Heart right ventricle (tissue), 16 donors: ENCODE results near the gene IL31RA. TPM values are rescaled to one million over a fixed set of nuclear protein-coding genes. Genes with fewer than 3 reads are reported as not detected.
"Not testable (repeated sequence)": the region's sequence is repeated elsewhere in the genome, so short reads cannot be mapped to it uniquely, and the experiment has no call there.

Source experiments
- ATAC-seq, 8 donors: fragments of 200-7000 bp; cut with Tn5 transposase; one replicate each; pipeline ENCODE4 v1.9.1; 2020; ENCODE audit warnings: mild to moderate bottlenecking in 8 of 8, moderate library complexity in 8 of 8, moderate number of reproducible peaks in 1 of 8
- DNase-seq, 2 donors: peaks; one replicate each; pipeline ENCODE4 v3.0.0-alpha.2; 2020
- H3K27ac ChIP-seq, 10 donors: fragments of 200-600 bp; sonication (generic) in 2 of 10; one replicate each; pipeline versions ENCODE4 v1.5.0 to v1.8.0; 2020 to 2022; ENCODE audit warnings: mild to moderate bottlenecking in 3 of 10
- H3K27me3 ChIP-seq, 7 donors: fragments of 200-600 bp; one replicate each; pipeline ENCODE4 v1.8.0; 2021 to 2022; ENCODE audit warnings: mild to moderate bottlenecking in 2 of 7
- H3K36me3 ChIP-seq, 9 donors: fragments of 200-600 bp; sonication (generic) in 1 of 9; one replicate each; pipeline versions ENCODE4 v1.5.0 to v1.8.0; 2020 to 2022; ENCODE audit warnings: mild to moderate bottlenecking in 2 of 9
- H3K4me1 ChIP-seq, 9 donors: fragments of 200-600 bp; sonication (generic) in 1 of 9; one replicate each; pipeline versions ENCODE4 v1.5.0 to v1.8.0; 2020 to 2022; ENCODE audit warnings: mild to moderate bottlenecking in 4 of 9
- H3K4me3 ChIP-seq, 10 donors: fragments of 200-600 bp; sonication (generic) in 2 of 10; one replicate each; pipeline versions ENCODE4 v1.5.0 to v1.8.0; 2020 to 2022; ENCODE audit warnings: mild to moderate bottlenecking in 7 of 10, moderate library complexity in 2 of 10
- H3K9me3 ChIP-seq, 11 donors: fragments of 200-600 bp in 10 of 11; sonication (generic) in 2 of 11; one replicate each; pipeline versions ENCODE4 v1.5.0 to v1.8.0; 2013 to 2022; ENCODE audit warnings: mild to moderate bottlenecking in 2 of 11, control low read depth in 1 of 11, moderate library complexity in 1 of 11
- WGBS, 2 donors: extraction: QIAGEN DNeasy Blood & Tissue Kit; methylation state at CpG; one replicate each; pipeline ENCODE4 v1.1.7; 2013; ENCODE audit warnings: inconsistent platforms in 1 of 2; 5-methylcytosine and 5-hydroxymethylcytosine counted together
- intact Hi-C, 10 donors: fragments of 100-400 bp; cut with DNase I; formaldehyde crosslinking; loops; one replicate each; pipeline versions ENCODE4 v1.11.1 to v1.14.2; 2022
- long read RNA-seq, 3 donors: library from polyadenylated mRNA; unstranded; transcript quantifications; one replicate each; pipeline ENCODE4 v2.0.0, GENCODE V29; 2020 to 2021
- polyA plus RNA-seq, 2 donors: library from polyadenylated mRNA; stranded (reverse); fragments of 200-250 nt; gene quantifications; one replicate each; pipeline ENCODE4 v1.2.3, GENCODE V29; 2013
- total RNA-seq, 10 donors: library from RNA; stranded (reverse); fragmentation: NEBNext Ultra II Directional in 3 of 10; extraction: Animal tissue kit (Norgen Biotek cat#: 25700) in 3 of 10; gene quantifications; one replicate each; pipeline versions ENCODE4 v1.2.1 to v1.2.4, GENCODE V29; 2021 to 2023
- TF ChIP-seq, protein P1 (sequence below), 9 donors: fragments of 200-600 bp; sonication (generic) in 2 of 9; IDR thresholded peaks; one replicate each; pipeline versions ENCODE4 v1.5.0 to v1.8.0; 2021 to 2022; ENCODE audit warnings: antibody characterized with exemption in 9 of 9, mild to moderate bottlenecking in 5 of 9, moderate library complexity in 1 of 9
- donor health status: Arrhythmogenic right ventricular cardiomyopathy.
- donor health status: ischemic (EF 13 %, LVEDD 7.1; RV severe dilation, severe dysfunction).
- donor health status: healthy with polysubstance abuse.
- donor health status: DM: no; HTN: yes; CAD: no.
- donor health status: DM: no; HTN: no; CAD: no.
- donor health status: ischemic (EF 25% LVEDD 6.9; RV normal size, moderate dysfunction).
- donor health status: ischemic (EF 25% LVEDD 5.7; RV mildly dilated, moderate dysfunction).
- donor health status: healthy.
- donor health status: DM: yes; HTN: yes; CAD: no.
- donor health status: Ischemic cardiomyopathy.
- donor health status: ischemic (EF 35%, LVEDD 5.7; RV mildly dilated, moderate dysfunction).
- donor health status: nonischemic (EF 11% LVEDD 7.7; RV severe dilation, severe dysfunction).
- donor health status: DM: yes; HTN: yes; CAD: no.
- donor health status: PGD.
- donor health status: ischemic (EF 29% LVEDD 5.4; RV normal size, mild dysfunction).
- donor health status: nonischemic (EF 23%, LVEDD 6.1; RV moderate dilation, normal function).

The IL31RA gene
- total RNA-seq (1 to 10 TPM in 4 of 10 donors, under 1 TPM in 3, not detected in 3; 0.21 to 1.6 (median 1.3) TPM), polyA plus RNA-seq (under 1 TPM; 0.06 to 0.22 TPM)
- long read RNA-seq, donor 1 = 0 reads
- long read RNA-seq, donor 2 = 0 reads
- long read RNA-seq, donor 3 = 0 reads

DNA sequence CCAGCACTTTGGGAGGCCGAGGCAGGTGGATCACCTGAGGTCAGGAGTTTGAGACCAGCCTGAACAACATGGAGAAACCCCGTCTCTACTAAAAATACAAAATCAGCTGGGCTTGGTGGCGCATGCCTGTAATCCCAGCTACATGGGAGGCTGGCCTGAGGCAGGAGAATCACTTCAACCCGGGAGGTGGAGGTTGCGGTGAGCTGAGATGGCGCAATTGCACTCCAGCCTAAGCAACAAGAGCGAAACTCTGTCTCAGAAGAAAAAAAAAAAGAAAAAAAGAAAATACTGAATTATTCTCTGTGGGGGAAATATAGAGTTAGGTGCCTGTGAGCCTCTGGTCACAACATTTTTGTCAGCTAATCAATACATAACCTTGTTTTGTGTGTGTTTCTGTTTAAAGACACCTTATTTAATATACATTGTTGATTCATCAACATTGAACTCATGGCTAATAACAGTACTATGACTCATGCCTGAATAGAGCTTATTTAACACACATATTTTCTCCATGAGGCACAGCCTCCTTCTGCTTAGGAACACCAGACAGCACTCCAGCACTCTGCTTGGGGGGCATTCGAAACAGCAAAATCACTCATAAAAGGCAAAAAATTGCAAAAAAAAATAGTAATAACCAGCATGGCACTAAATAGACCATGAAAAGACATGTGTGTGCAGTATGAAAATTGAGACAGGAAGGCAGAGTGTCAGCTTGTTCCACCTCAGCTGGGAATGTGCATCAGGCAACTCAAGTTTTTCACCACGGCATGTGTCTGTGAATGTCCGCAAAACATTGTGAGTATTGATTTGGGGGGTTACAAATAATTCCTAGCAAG lies at the start of gene IL31RA:
Gene IL31RA (plus strand): TSS at position 519 of the 836 bp plus-strand sequence. CDS start 214 bp downstream, at position 733.
- ATAC-seq = peak in 1 of 8 donors; percentile 75
- H3K4me1 ChIP-seq = peaks cover 0 to 29% (median 7%) of the 10 kb centered on the region in 9 donors
- no peak within 1 kb of the TSS for H3K4me3 ChIP-seq
- TF ChIP-seq, protein P1, sequence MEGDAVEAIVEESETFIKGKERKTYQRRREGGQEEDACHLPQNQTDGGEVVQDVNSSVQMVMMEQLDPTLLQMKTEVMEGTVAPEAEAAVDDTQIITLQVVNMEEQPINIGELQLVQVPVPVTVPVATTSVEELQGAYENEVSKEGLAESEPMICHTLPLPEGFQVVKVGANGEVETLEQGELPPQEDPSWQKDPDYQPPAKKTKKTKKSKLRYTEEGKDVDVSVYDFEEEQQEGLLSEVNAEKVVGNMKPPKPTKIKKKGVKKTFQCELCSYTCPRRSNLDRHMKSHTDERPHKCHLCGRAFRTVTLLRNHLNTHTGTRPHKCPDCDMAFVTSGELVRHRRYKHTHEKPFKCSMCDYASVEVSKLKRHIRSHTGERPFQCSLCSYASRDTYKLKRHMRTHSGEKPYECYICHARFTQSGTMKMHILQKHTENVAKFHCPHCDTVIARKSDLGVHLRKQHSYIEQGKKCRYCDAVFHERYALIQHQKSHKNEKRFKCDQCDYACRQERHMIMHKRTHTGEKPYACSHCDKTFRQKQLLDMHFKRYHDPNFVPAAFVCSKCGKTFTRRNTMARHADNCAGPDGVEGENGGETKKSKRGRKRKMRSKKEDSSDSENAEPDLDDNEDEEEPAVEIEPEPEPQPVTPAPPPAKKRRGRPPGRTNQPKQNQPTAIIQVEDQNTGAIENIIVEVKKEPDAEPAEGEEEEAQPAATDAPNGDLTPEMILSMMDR (IDR thresholded peaks at IDR 0.05) = no peak
- no peak within 1 kb of the TSS for H3K27ac ChIP-seq
- 91 to 93% methylated on average over 10 of the region's 10 CpGs for WGBS, 2 donors
- intact Hi-C loops = no loop called here
- H3K9me3 ChIP-seq = no peaks in the 10 kb centered on the region
- DNase-seq = no peak
- no peaks in the 10 kb centered on the region for H3K36me3 ChIP-seq
- H3K27me3 ChIP-seq = no peaks in the 10 kb centered on the region

DNA sequence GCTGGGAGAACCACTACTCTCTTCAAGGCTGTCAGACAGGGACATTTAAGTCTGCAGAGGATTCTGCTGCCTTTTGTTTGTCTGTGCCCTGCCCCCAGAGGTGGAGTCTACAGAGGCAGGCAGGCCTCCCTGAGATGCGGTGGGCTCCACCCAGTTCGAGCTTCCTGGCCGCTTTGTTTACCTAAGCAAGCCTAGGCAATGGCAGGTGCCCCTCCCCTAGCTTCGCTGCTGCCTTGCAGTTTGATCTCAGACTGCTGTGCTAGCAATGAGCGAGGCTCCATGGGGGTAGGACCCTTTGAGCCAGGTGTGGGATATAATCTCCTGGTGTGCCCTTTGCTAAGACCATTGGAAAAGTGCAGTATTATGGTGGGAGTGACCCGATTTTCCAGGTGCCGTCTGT lies 42.3 kb upstream of the IL31RA start:
- H3K36me3 ChIP-seq, DNase-seq, intact Hi-C loops, H3K4me1 ChIP-seq, ATAC-seq, H3K27me3 ChIP-seq, H3K27ac ChIP-seq, H3K4me3 ChIP-seq: not testable (repeated sequence)
- 71 to 87% methylated on average over 7 of the region's 7 CpGs for WGBS, 2 donors
- peaks cover 0 to 31% (median 0%) of the 10 kb centered on the region in 11 donors for H3K9me3 ChIP-seq

DNA sequence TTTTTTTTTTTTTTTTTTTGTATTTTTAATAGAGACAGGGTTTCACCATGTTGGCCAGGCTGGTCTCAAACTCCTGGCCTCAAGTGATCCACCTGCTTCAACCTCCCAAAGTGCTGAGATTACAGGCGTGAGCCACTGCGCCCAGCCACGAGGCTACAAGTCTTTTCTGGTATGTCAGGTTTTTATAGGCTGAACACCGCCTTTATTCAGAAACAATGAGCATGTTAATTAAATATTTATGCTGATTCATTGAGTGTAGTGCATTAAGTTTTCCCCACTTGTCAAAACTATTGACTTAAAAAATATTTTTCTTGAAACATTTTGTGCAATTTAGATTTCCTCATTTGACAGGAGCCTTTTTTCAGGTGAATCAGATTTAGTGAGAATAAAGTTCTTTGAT lies 35.2 kb upstream of the IL31RA start:
- H3K27ac ChIP-seq, H3K36me3 ChIP-seq, ATAC-seq, H3K9me3 ChIP-seq, DNase-seq, H3K4me3 ChIP-seq, intact Hi-C loops, H3K4me1 ChIP-seq: not testable (repeated sequence)
- peaks cover 0 to 21% (median 7%) of the 10 kb centered on the region in 7 donors for H3K27me3 ChIP-seq
- WGBS, 2 donors = 88 to 90% methylated on average over 4 of the region's 4 CpGs

DNA sequence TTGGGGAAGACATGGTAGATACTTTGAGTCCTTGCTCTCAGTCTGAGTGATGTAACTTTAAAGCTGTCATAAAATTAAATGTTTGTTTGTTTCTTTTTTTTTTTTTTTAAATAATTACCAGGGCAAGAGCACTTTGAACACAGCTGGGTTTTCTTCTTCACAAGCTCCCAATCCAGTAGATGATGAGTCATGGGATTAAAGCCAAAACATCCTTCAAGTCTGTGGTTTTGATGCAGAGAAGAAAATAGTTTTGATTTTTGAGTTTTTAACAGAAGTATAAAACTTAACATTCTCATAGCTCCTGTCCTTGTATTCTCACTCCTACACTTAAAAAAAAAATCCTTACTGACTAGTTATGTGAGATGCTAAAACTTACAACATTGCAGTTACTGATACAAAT lies 34.8 kb upstream of the IL31RA start:
- intact Hi-C loops = no loop called here
- H3K27ac ChIP-seq = no peak overlapping the region
- no peaks in the 10 kb centered on the region for H3K9me3 ChIP-seq
- no peak overlapping the region for H3K4me3 ChIP-seq
- H3K27me3 ChIP-seq = peaks cover 0 to 25% (median 11%) of the 10 kb centered on the region in 7 donors
- no peak for ATAC-seq
- no peaks in the 10 kb centered on the region for H3K4me1 ChIP-seq
- H3K36me3 ChIP-seq = no peaks in the 10 kb centered on the region
- TF ChIP-seq, protein P1 (IDR thresholded peaks at IDR 0.05) = no peak
- no peak for DNase-seq

DNA sequence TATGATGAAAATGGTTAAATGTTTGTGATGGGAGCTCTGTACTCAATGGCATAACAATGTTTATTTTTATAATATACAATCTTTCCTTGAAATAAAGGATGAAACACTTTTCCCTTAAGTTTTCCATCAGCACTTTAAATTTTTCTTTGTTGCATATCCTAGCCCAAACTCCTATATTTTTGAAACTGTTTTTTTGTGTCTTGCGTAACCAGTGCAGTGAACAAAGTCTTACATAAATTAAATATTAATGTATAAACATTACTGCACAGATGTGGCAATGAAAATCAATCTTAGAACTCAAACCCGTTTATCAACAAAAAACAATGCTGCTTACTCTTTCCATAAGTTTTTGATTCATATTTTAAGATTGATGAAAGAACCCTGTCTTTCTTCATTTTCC lies 34.1 kb upstream of the IL31RA start:
- H3K36me3 ChIP-seq = no peaks in the 10 kb centered on the region
- H3K9me3 ChIP-seq = no peaks in the 10 kb centered on the region
- no peak overlapping the region for H3K27ac ChIP-seq
- 91 to 94% methylated on average over 2 of the region's 2 CpGs for WGBS, 2 donors
- intact Hi-C loops = no loop called here
- ATAC-seq (no peak), DNase-seq (no peak)
- peaks cover 0 to 32% (median 18%) of the 10 kb centered on the region in 7 donors for H3K27me3 ChIP-seq
- TF ChIP-seq, protein P1 (IDR thresholded peaks at IDR 0.05) = no peak
- H3K4me1 ChIP-seq = peaks cover 0 to 7% (median 4%) of the 10 kb centered on the region in 9 donors
- H3K4me3 ChIP-seq = no peak overlapping the region
